ENCODE data around the gene NEK2. TPM values are rescaled to one million over a fixed set of nuclear protein-coding genes. Genes with fewer than 3 reads are reported as not detected.

NEK2 gene
- polyA plus RNA-seq, 3 donors = 0.07 TPM; not detected in 1

GRCh38 chr1:211621447-211622198 is 53.8 kb downstream of the NEK2 start:
- no peak overlapping the region for H3K27ac ChIP-seq (ENCODE audit: low read depth, low read length)
- WGBS, 3 donors = 66 to 73% (median 72%) methylated on average over 9 of the region's 9 CpGs

GRCh38 chr1:211620097-211620496 is 55.3 kb downstream of the NEK2 start:
- H3K27ac ChIP-seq (ENCODE audit: low read depth, low read length) = no peak overlapping the region
- 84 to 94% (median 92%) methylated on average over 5 of the region's 5 CpGs for WGBS, 3 donors

- no peak overlapping the region for H3K27ac ChIP-seq (ENCODE audit: low read depth, low read length)
- 81 to 84% (median 82%) methylated on average over 8 of the region's 8 CpGs for WGBS, 3 donors
Measured at GRCh38 chr1:211619033-211619996, 56.1 kb downstream of the NEK2 start.

GRCh38 chr1:211616965-211617297 is 58.5 kb downstream of the NEK2 start:
- 89 to 94% (median 93%) methylated on average over 5 of the region's 5 CpGs for WGBS, 3 donors
- H3K27ac ChIP-seq (ENCODE audit: low read depth, low read length) = no peak overlapping the region

- no peak overlapping the region for H3K27ac ChIP-seq (ENCODE audit: low read depth, low read length)
- 63 to 81% (median 65%) methylated on average over 13 of the region's 13 CpGs for WGBS, 3 donors
Measured at GRCh38 chr1:211616231-211616964, 59.0 kb downstream of the NEK2 start.

GRCh38 chr1:211614615-211615014 is 60.8 kb downstream of the NEK2 start:
- WGBS, 3 donors = 68 to 93% (median 92%) methylated on average over 11 of the region's 11 CpGs
- H3K27ac ChIP-seq (ENCODE audit: low read depth, low read length) = no peak overlapping the region

GRCh38 chr1:211613951-211614350 is 61.5 kb downstream of the NEK2 start:
- 59 to 92% (median 91%) methylated on average over 5 of the region's 5 CpGs for WGBS, 3 donors
- H3K27ac ChIP-seq (ENCODE audit: low read depth, low read length) = no peak overlapping the region

GRCh38 chr1:211613108-211613947 is 62.1 kb downstream of the NEK2 start:
- 52 to 84% (median 58%) methylated on average over 8 of the region's 8 CpGs for WGBS, 3 donors
- no peak overlapping the region for H3K27ac ChIP-seq (ENCODE audit: low read depth, low read length)

- no peak overlapping the region for H3K27ac ChIP-seq (ENCODE audit: low read depth, low read length)
- 89 to 96% (median 95%) methylated on average over 6 of the region's 6 CpGs for WGBS, 3 donors
Measured at GRCh38 chr1:211612786-211613107, 62.7 kb downstream of the NEK2 start.

Other genes starting within 250 kb of the NEK2 start
- under 1 TPM; 0.01 to 0.12 (median 0.11) TPM for gene RD3, start 183.5 kb downstream of the NEK2 start, polyA plus RNA-seq
- gene SLC30A1, start 96.5 kb downstream of the NEK2 start, polyA plus RNA-seq = 10 to 100 TPM in 1 of 3 donors, 1 to 10 TPM in 2; 4.7 to 20.5 (median 5.3) TPM
- 10 to 100 TPM in 2 of 3 donors, 1 to 10 TPM in 1; 6.0 to 13.0 (median 10.5) TPM for gene LPGAT1, start 155.1 kb upstream of the NEK2 start, polyA plus RNA-seq